K562 (cell line): ENCODE measurements around the gene HOXA5. TPM values are rescaled to one million over a fixed set of nuclear protein-coding genes. Genes with fewer than 3 reads are reported as not detected.

Source experiments
- ATAC-seq: fragments of 200-7000 bp; cut with Tn5 transposase; 3 replicates; pipeline ENCODE4 v1.9.1; 2020; ENCODE audit warnings: moderate library complexity
- BruUV-seq: library from RNA; stranded (reverse); fragments of 400-500 nt; replicated peaks from 2 replicates; lab custom pipeline; 2021; lab: Mats Ljungman, UMichigan
- CTCF ChIA-PET: fragments of 300-600 bp; formaldehyde crosslinking; extraction: SDS; loops from one replicate; lab custom pipeline; 2021; ENCODE audit warnings: low intra/inter-chr PET ratio; lab: Yijun Ruan, JAX
- POLR2A ChIA-PET: fragments of 300-600, 350-650 bp; sonication (Branson Sonifier 250); formaldehyde crosslinking; extraction: SDS; loops from one replicate; lab custom pipeline; 2021; ENCODE audit warnings: antibody characterized with exemption, inconsistent platforms; lab: Yijun Ruan, JAX
- DNase-seq, 4 experiments: peaks; one replicate each; pipeline versions ENCODE4 v3.0.0 to v3.0.0-alpha.2; 2011 to 2018; ENCODE audit warnings: low spot score in 3 of 4, mixed read lengths in 3 of 4; ENCODE audit errors: extremely low read depth in 1 of 4
- FAIRE-seq: peaks from 2 replicates; lab custom pipeline; 2011; peaks lifted over from hg19 to GRCh38; lab: Jason Lieb, UNC
- H2AFZ ChIP-seq: 2 replicates; pipeline ENCODE4 v1.6.0; 2011; ENCODE audit warnings: low read depth, low read length, control low read depth, inconsistent platforms
- H3K27ac ChIP-seq: fragments of 200-600 bp; 3 replicates; pipeline ENCODE4 v1.8.0; 2011; ENCODE audit warnings: low read depth, mild to moderate bottlenecking, control low read depth, inconsistent platforms, low read length, moderate library complexity, mixed read lengths; ENCODE audit errors: extremely low read depth
- H3K27me3 ChIP-seq, 2 experiments: fragments of 300-600 bp in 1 of 2; 2 replicates in 1 of 2; 3 replicates in 1 of 2; pipeline versions ENCODE4 v1.6.0 to v1.8.0; 2011; ENCODE audit warnings: inconsistent platforms in 2 of 2, low read length in 2 of 2, mild to moderate bottlenecking in 1 of 2, mixed read lengths in 1 of 2, moderate library complexity in 1 of 2; ENCODE audit not compliant: control insufficient read depth in 2 of 2, insufficient read depth in 2 of 2
- H3K36me3 ChIP-seq: fragments of 300-600 bp; 3 replicates; pipeline ENCODE4 v1.8.0; 2011; ENCODE audit warnings: mild to moderate bottlenecking, low read length, inconsistent platforms; ENCODE audit not compliant: control insufficient read depth, insufficient read depth
- H3K4me1 ChIP-seq, 2 experiments: fragments of 200-600 bp in 1 of 2; replicated peaks in 1 of 2; 2 replicates in 1 of 2; 3 replicates in 1 of 2; pipeline versions ENCODE4 v1.5.1 to v1.8.0; 2011; ENCODE audit warnings: inconsistent platforms in 2 of 2, low read length in 2 of 2, mild to moderate bottlenecking in 1 of 2, mixed read lengths in 1 of 2, moderate library complexity in 1 of 2; ENCODE audit not compliant: control insufficient read depth in 2 of 2, insufficient read depth in 2 of 2
- H3K4me2 ChIP-seq: 2 replicates; pipeline ENCODE4 v1.6.1; 2011; ENCODE audit warnings: low read length, control low read depth, inconsistent platforms, mixed read lengths; ENCODE audit not compliant: insufficient read depth
- H3K4me3 ChIP-seq: fragments of 200-600 bp; sonication (generic), shearing (Covaris generic); 2 replicates; pipeline ENCODE4 v1.5.1; 2016; ENCODE audit warnings: control low read depth, inconsistent platforms
- H3K79me2 ChIP-seq: fragments of 200-600 bp; 3 replicates; pipeline ENCODE4 v1.8.0; 2011; ENCODE audit warnings: low read length, inconsistent platforms; ENCODE audit not compliant: control insufficient read depth, insufficient read depth
- H3K9ac ChIP-seq, 2 experiments: 2 replicates each; pipeline versions ENCODE4 v1.6.0 to v1.6.1; 2011; ENCODE audit warnings: low read depth in 2 of 2, low read length in 2 of 2, control low read depth in 1 of 2, inconsistent platforms in 1 of 2, mild to moderate bottlenecking in 1 of 2, mixed read lengths in 1 of 2; ENCODE audit not compliant: insufficient read depth in 1 of 2
- H3K9me1 ChIP-seq: one replicate; pipeline ENCODE4 v1.6.0; 2011; ENCODE audit warnings: inconsistent platforms, mild to moderate bottlenecking, low read length, moderate library complexity; ENCODE audit not compliant: control insufficient read depth, insufficient read depth
- H3K9me3 ChIP-seq: replicated peaks from 2 replicates; pipeline ENCODE4 v1.5.1; 2011; ENCODE audit warnings: low read depth, low read length, inconsistent platforms; ENCODE audit not compliant: control insufficient read depth, insufficient read depth
- H4K20me1 ChIP-seq: replicated peaks from 2 replicates; pipeline ENCODE4 v1.6.1; 2011; ENCODE audit warnings: low read length, inconsistent platforms, mixed read lengths; ENCODE audit not compliant: control insufficient read depth, insufficient read depth
- BDP1 ChIP-seq: IDR thresholded peaks from 3 replicates; pipeline ENCODE4 v1.6.1; 2011; ENCODE audit not compliant: insufficient read length, insufficient read depth
- DACH1 ChIP-seq: fragments of 450-650 bp; IDR thresholded peaks from 2 replicates; pipeline ENCODE4 v1.6.1; 2018; ENCODE audit not compliant: partially characterized antibody
- NR0B1 ChIP-seq: fragments of 450-650 bp; IDR thresholded peaks from one replicate; pipeline ENCODE4 v1.6.1; 2018; ENCODE audit warnings: mild to moderate bottlenecking, moderate library complexity; ENCODE audit not compliant: partially characterized antibody
- ZNF77 ChIP-seq: fragments of 250-450 bp; sonication (Bioruptor Pico); IDR thresholded peaks from 2 replicates; pipeline ENCODE4 v1.5.0; 2020
- WGBS: fragments of 100-300 bp; shearing (Covaris generic); methylation state at CpG from one replicate; pipeline ENCODE4 v1.1.6; 2016; ENCODE audit warnings: low coverage, mixed read lengths; ENCODE audit not compliant: insufficient coverage; ENCODE audit errors: missing lambda C conversion rate; 5-methylcytosine and 5-hydroxymethylcytosine counted together
- in situ Hi-C: fragments of 300-500 bp; cut with MboI; formaldehyde crosslinking; loops from 4 replicates; pipeline ENCODE4 v1.15.0; 2018; ENCODE audit warnings: inconsistent platforms, mixed read lengths
- intact Hi-C: fragments of 100-400 bp; cut with micrococcal nuclease; formaldehyde crosslinking; loops from 2 replicates; pipeline ENCODE4 v1.14.2; 2022
- polyA plus RNA-seq, 8 experiments: library from polyadenylated mRNA; depleted of rRNA in 4 of 8; stranded (reverse) in 5 of 8; unstranded in 3 of 8; fragments of >200 nt; fragmentation: Nextera tagmentation in 2 of 8; fragmentation: Illumina TruSeq in 1 of 8; extraction: Ambion mirVana in 2 of 8; extraction: Trizol in 1 of 8; gene quantifications; 2 replicates each; pipeline versions ENCODE4 v1.2.1 to v1.2.3, GENCODE V29; 2011 to 2014; ENCODE audit warnings: inconsistent platforms in 1 of 8, missing spikeins in 1 of 8
- total RNA-seq, 7 experiments: library from RNA; depleted of rRNA in 6 of 7; stranded (reverse); fragments of >200 nt in 6 of 7; fragmentation: Illumina TruSeq in 2 of 7; extraction: Trizol in 2 of 7; gene quantifications; 2 replicates each; pipeline versions ENCODE4 v1.2.1 to v1.2.3, GENCODE V29; 2011 to 2021; ENCODE audit warnings: low replicate concordance in 1 of 7

Gene HOXA5
- total and polyA plus RNA-seq, 9 of the 15 experiments (the other 6 are each of a cell fraction or from before 2014, with no cell fraction given), result 0.13 TPM; not detected in 8

GRCh38 chr7:27171325-27171636 is 27.8 kb upstream of the HOXA5 start:
- WGBS, result 2% methylated on average over 8 of the region's 8 CpGs
- Histone ChIP-seq H4K20me1 (no peaks in the 10 kb centered on the region), H3K4me3 (no peak overlapping the region), H3K36me3 (no peaks in the 10 kb centered on the region), H3K4me2 (no peak overlapping the region), H3K27me3 (peaks cover 33 to 73% of the 10 kb centered on the region in 2 experiments), H3K9me1 (no peaks in the 10 kb centered on the region), H3K4me1 (peaks cover 0 to 3% of the 10 kb centered on the region in 2 experiments; a peak in 1 of 5 replicates), H3K9ac (no peak overlapping the region), H2AFZ (no peak overlapping the region), H3K9me3 (no peaks in the 10 kb centered on the region), H3K27ac (no peak overlapping the region), H3K79me2 (no peaks in the 10 kb centered on the region)
- intact Hi-C loops, result no loop called here
- ATAC-seq (no peak), DNase-seq (no peak), FAIRE-seq (no peak)
- no peak for TF ChIP-seq ZNF77 (CRISPR knock-in tag)
- no peak for TF ChIP-seq BDP1
- no peak for TF ChIP-seq DACH1
- no peak for TF ChIP-seq NR0B1
- ChIA-PET POLR2A (no interaction called here), CTCF (no interaction called here)
- in situ Hi-C loops, result loop anchor here (25.0 kb wide), 3 partner anchors 659 to 1284 kb away; no protein-coding TSS in a partner anchor
- no TSS peak for BruUV-seq
